HUES64 (cell line): ENCODE data around the gene PPP1R27.

Source experiments
- H3K27ac ChIP-seq: 2 replicates; pipeline ENCODE4 v1.7.0; 2013; ENCODE audit warnings: low read depth, low read length, inconsistent platforms
- H3K27me3 ChIP-seq: 2 replicates; pipeline ENCODE4 v1.6.1; 2013; ENCODE audit warnings: mild to moderate bottlenecking, low read length; ENCODE audit not compliant: insufficient read depth
- H3K36me3 ChIP-seq: 2 replicates; pipeline ENCODE4 v1.6.1; 2013; ENCODE audit warnings: mild to moderate bottlenecking, low read length; ENCODE audit not compliant: insufficient read depth
- H3K4me1 ChIP-seq: 2 replicates; pipeline ENCODE4 v1.6.1; 2013; ENCODE audit warnings: mild to moderate bottlenecking, low read length, moderate library complexity; ENCODE audit not compliant: insufficient read depth
- H3K4me3 ChIP-seq: 2 replicates; pipeline ENCODE4 v1.5.1; 2013; ENCODE audit warnings: mild to moderate bottlenecking, low read length, moderate library complexity
- H3K9ac ChIP-seq: 2 replicates; pipeline ENCODE4 v1.6.1; 2013; ENCODE audit warnings: mild to moderate bottlenecking, low read depth, low read length
- H3K9me3 ChIP-seq: 2 replicates; pipeline ENCODE4 v1.6.1; 2013; ENCODE audit warnings: low read depth, low read length; ENCODE audit not compliant: insufficient read depth
- WGBS: fragments of 150-250, 120-280 bp; methylation state at CpG from one replicate; pipeline ENCODE4 v1.1.7; 2013; ENCODE audit warnings: missing lambda C conversion rate; 5-methylcytosine and 5-hydroxymethylcytosine counted together

PPP1R27 gene

DNA sequence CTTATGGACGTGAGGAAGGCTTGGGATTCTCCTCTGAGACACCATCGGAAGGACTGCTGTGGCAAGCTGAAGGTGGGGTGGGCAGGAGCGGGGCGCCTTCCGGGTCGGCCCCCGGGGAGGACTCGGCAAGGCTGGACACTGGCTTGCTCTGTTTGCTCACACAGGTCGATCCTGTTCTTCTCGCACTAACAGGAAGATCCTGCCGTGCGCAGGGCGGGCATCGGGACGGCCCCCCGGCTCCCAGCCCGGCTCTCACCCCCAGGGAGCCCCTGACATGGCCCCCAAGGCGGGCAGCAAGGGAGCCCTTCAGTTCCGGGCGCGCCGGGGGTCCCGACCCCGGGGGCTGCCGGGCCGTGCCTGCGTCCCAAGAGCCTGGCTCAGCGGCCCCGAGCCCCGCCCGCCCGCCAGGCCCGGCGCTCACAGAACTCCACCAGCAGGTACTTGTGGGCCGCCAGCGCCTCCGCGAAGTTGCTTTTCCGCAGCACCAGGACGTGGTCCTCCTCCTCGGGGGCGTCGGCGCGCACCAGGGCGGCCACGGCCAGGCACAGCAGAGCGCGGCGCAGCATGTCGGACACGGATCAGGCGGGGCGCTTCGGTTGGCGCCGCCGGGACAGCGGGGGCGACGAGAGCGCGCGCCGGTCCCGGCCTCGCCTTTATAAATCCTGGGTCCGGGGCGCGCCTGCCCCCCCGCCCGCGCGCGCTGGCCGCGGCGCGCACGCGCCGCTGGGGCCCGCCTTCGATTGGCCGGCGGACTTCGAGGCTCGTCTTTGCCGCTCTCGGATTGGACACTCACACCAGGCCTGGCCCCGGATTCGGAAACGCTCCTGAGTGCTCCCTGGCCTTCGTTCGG, 25.3 kb upstream of the PPP1R27 start, which contains the start of gene P4HB:
P4HB (minus strand) TSS at position 630 of the 850 bp plus-strand sequence; CDS start at position 566, 64 bp downstream.
- H3K36me3 ChIP-seq = peaks cover 58% of the 10 kb centered on the region
- H3K4me3 ChIP-seq = peak within 1 kb of the TSS; percentile 89
- H3K27me3 ChIP-seq = no peaks in the 10 kb centered on the region
- 0 out of 2 replicates have a peak, but pooled peaks cover 5% of the 10 kb centered on the region for H3K4me1 ChIP-seq
- H3K9me3 ChIP-seq = no peaks in the 10 kb centered on the region
- under 1% methylated on average over 95 of the region's 95 CpGs for WGBS
- peak within 1 kb of the TSS; percentile 91 for H3K27ac ChIP-seq
- H3K9ac ChIP-seq = peak within 1 kb of the TSS; percentile 91

DNA sequence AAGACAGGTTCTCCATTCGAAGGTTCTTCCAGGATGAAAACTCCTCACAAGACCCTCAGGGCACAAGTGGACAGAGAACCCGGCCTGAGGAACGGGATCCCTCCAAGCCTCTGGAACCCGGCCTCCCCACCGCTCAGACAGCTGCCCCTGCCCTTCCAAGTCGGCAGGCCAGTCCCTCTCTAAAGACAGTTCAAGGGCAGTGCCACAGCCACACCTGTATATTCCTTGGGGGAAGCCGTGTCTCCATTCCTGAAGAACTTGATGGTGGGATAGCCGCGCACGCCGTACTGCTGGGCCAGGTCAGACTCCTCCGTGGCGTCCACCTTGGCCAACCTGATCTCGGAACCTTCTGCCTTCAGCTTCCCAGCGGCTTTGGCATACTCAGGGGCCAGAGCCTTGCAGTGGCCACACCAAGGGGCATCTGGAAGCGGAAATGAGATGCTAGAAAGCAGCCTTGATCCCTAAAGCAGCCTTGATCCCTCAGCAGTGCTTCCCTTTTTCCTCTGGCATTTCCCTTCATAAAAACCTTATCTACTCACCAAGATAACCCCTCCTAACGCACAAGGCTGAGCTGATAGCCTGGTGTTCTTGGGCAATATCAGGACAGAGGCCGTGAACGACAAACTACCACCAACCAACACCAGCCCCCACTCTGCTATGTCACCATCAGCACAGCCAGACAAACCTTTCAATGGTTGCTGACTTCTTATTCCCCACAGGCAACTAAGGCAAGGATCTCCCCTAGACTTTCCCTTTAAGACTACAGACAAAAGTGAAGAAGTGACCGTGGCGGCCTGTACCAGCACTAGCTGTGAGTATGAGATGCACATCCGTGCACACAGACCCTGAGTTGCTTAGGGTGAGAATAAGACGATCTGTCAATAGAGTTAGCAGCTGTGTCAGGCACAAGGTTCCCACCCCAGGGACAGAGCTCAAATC, 24.4 kb upstream of the PPP1R27 start:
- H3K4me1 ChIP-seq = 0 out of 2 replicates have a peak, but pooled peaks cover 5% of the 10 kb centered on the region
- H3K27ac ChIP-seq = no peak overlapping the region; the same call in 1 of the 2 replicates
- peaks cover 62% of the 10 kb centered on the region for H3K36me3 ChIP-seq
- H3K9ac ChIP-seq = peak overlapping the region; percentile 88
- no peaks in the 10 kb centered on the region for H3K27me3 ChIP-seq
- no peaks in the 10 kb centered on the region for H3K9me3 ChIP-seq
- H3K4me3 ChIP-seq = peak overlapping the region; percentile 89
- WGBS = 78% methylated on average over 23 of the region's 23 CpGs

DNA sequence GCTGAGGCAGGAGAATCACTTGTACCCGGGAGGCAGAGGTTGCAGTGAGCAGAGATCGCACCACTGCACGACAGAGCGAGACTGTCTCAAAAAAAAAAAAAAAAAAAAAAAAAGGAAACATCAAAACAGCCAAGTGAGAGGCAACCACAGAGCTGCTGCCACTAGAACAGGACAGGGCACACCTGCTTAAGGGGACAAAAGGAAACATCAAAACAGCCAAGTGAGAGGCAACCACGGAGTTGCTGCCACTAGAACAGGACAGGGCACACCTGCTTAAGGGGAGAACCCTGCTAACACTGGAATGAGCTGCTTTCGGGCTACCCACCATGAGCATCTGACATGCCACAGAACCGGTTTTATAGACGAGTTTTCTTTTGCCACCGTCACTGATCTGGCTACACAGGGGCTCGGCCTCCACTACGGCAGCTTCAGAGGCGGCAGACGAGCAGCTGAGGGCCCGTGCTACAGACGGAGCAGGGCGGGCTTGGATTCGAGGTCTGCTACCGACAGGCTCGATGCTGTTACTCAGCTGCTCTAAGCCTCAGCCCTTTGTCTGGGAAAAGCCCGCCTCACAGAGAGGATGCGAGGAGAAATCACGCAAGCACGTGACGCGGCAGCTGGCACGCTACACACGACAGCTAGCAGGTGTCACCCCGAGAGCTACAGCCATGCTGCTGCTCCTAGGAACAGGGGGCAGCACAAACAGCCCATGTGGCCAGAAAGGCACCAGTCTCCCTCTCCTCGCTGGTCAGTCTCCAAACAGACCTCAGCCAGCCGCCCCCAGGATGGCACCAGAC, 23.5 kb upstream of the PPP1R27 start:
- 94% methylated on average over 30 of the region's 30 CpGs for WGBS
- Histone ChIP-seq H3K4me1 (0 out of 2 replicates have a peak, but pooled peaks cover 5% of the 10 kb centered on the region), H3K27me3 (no peaks in the 10 kb centered on the region), H3K27ac (no peak overlapping the region), H3K4me3 (peak overlapping the region; percentile 89), H3K36me3 (peaks cover 62% of the 10 kb centered on the region), H3K9ac (peak overlapping the region; percentile 88; the same call in 1 of the 2 replicates), H3K9me3 (no peaks in the 10 kb centered on the region)

DNA sequence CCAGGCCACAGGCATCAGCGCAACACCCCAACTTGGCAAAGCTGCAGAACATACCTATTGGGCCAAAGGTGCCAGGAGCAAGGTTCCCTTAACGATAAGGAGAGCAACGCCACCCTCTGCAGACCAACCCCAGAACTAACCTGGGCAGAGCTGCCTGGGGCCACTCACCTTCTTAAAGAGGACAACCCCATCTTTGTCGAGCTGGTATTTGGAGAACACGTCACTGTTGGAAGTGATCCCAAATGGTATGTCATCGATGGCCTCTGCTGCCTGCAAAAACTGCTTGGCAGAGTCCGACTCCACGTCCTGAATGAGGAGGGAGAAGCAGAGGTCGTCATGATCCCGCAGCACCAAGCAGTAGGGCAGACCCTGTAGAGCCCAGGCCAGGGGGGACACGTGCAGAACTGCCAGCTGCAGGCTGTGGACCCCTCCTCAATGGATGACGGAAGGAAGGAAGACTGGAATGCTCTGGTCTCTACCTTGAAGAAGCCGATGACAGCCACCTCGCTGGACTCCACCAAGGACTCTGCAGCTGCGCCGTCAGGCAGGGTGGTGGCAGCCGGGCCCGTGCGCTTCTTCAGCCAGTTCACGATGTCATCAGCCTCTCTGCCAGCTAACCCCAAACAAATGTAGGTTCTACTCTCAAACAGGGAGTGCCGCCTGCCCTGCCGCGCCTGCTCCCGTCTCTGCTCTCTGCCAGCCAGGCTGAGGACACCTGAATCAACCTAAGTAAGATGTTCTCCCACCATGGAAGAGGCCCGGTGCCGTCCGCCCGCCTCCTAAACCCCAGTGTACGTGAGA, 20.3 kb upstream of the PPP1R27 start:
- H3K27ac ChIP-seq = no peak overlapping the region
- 96% methylated on average over 29 of the region's 29 CpGs for WGBS
- H3K4me1 ChIP-seq = 0 out of 2 replicates have a peak, but pooled peaks cover 5% of the 10 kb centered on the region
- no peaks in the 10 kb centered on the region for H3K9me3 ChIP-seq
- no peak overlapping the region for H3K9ac ChIP-seq
- H3K4me3 ChIP-seq = no peak overlapping the region
- H3K27me3 ChIP-seq = no peaks in the 10 kb centered on the region
- H3K36me3 ChIP-seq = peaks cover 83% of the 10 kb centered on the region

DNA sequence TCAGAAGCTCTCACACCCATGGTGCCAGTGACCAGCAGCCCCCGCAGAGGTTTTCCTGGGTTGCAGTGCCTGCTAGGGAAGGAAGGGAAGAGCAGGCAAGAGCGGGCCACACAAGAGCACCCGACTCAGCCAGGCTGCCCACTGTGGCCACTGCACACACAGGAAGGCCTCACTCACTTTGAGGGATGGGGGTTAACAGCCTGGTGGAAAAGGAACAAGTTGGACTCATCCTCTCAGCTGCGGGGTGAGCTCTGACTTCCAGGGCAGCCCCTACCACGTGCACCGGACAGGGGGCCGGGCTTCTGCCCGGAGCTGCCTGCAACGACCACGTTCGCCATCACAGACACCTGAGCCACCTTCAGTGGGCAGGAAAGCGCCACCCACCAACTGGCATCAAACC, 17.4 kb upstream of the PPP1R27 start:
- Histone ChIP-seq H3K4me3 (no peak overlapping the region), H3K27me3 (no peaks in the 10 kb centered on the region), H3K36me3 (peaks cover 81% of the 10 kb centered on the region), H3K27ac (no peak overlapping the region), H3K4me1 (no peaks in the 10 kb centered on the region), H3K9me3 (no peaks in the 10 kb centered on the region), H3K9ac (no peak overlapping the region)
- WGBS = 96% methylated on average over 12 of the region's 12 CpGs

DNA sequence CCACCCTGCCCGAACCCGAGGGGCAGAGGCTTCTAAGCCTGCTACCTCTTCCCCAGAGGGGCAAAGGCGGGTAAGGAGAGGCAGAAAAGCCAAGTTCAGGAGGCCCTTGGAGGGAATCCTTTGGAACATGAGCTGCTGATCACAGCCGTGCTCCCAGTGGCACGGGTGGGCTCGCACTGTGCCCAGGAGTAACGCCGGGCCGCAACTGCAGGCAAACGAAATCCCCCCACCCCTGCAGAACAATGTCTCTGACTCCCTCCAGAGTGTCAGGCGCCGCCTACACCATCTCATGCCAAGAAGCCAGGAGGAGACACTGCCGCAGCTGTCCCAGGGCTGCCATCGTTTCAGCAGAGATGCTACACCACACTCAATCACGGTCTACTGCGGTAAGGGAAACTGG, 16.6 kb upstream of the PPP1R27 start:
- no peaks in the 10 kb centered on the region for H3K27me3 ChIP-seq
- H3K4me3 ChIP-seq = no peak overlapping the region
- no peak overlapping the region for H3K9ac ChIP-seq
- 97% methylated on average over 16 of the region's 16 CpGs for WGBS
- H3K4me1 ChIP-seq = no peaks in the 10 kb centered on the region
- peaks cover 82% of the 10 kb centered on the region for H3K36me3 ChIP-seq
- H3K9me3 ChIP-seq = no peaks in the 10 kb centered on the region
- H3K27ac ChIP-seq = no peak overlapping the region

DNA sequence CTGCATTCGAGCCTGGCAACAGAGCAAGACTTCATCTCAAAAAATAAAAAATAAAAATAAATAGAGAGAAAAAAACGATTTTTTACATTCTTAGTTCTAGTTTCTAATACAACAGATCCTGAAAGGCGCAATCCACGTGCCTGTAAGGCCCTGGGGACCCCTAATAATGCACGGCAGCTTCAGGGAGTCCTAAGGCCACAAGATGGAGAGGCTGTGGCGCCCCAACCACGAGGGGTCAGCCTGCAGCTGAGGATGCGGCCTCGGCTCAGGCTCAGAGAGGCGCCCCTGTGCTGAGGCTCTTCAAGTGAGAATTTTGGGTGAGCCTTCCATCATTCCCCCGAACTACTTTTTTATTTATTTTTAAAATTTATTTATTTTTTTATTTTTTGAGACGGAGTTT, 14.6 kb upstream of the PPP1R27 start:
- no peaks in the 10 kb centered on the region for H3K4me1 ChIP-seq
- H3K9me3 ChIP-seq = no peaks in the 10 kb centered on the region
- H3K27me3 ChIP-seq = no peaks in the 10 kb centered on the region
- H3K4me3 ChIP-seq = no peak overlapping the region
- 95% methylated on average over 10 of the region's 12 CpGs for WGBS
- no peak overlapping the region for H3K9ac ChIP-seq
- peaks cover 84% of the 10 kb centered on the region for H3K36me3 ChIP-seq
- H3K27ac ChIP-seq = no peak overlapping the region

DNA sequence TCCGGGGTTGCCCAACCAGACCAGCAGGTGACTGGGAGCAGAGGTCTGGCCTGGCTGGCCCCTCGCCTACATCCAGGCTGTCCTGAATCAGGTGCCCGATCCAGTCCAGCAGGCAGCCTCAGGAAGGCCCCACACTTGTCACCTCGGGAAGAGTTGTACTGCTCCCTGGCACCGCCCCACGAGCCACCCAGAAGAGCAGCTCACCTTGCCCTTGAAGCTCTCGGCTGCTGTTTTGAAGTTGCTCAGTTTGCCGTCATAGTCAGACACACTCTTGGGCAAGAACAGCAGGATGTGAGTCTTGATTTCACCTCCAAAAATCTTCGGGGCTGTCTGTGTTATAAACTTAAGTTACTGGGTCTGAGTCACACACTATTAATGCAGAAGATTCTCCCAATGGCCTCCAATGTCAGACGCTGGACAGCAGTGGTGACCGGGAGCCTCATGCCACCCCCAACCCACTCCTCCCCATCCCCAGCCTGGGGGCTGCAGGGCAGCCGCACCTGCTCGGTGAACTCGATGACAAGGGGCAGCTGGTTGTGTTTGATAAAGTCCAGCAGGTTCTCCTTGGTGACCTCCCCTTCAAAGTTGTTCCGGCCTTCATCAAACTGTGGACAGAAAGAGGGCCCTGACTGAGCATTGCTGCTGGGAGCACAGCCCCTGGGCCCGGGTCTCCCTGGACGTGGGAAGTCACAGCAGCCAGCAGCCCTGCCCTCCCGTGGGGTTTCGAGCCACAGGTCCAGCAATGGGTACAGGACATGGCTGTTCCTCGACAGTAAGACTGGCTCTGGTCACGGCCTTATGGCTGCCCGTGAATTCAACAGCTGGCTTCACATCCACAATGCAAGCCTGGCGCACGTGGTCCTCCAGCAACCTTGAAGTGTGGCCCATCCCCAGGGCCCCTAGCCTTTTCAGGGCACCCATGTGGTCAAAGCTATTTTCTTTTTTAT, 12.2 kb upstream of the PPP1R27 start:
- WGBS = 93% methylated on average over 24 of the region's 24 CpGs
- no peaks in the 10 kb centered on the region for H3K9me3 ChIP-seq
- peaks cover 82% of the 10 kb centered on the region for H3K36me3 ChIP-seq
- H3K4me1 ChIP-seq = no peaks in the 10 kb centered on the region
- no peaks in the 10 kb centered on the region for H3K27me3 ChIP-seq
- no peak overlapping the region for H3K9ac ChIP-seq
- no peak overlapping the region for H3K4me3 ChIP-seq
- H3K27ac ChIP-seq = no peak overlapping the region

DNA sequence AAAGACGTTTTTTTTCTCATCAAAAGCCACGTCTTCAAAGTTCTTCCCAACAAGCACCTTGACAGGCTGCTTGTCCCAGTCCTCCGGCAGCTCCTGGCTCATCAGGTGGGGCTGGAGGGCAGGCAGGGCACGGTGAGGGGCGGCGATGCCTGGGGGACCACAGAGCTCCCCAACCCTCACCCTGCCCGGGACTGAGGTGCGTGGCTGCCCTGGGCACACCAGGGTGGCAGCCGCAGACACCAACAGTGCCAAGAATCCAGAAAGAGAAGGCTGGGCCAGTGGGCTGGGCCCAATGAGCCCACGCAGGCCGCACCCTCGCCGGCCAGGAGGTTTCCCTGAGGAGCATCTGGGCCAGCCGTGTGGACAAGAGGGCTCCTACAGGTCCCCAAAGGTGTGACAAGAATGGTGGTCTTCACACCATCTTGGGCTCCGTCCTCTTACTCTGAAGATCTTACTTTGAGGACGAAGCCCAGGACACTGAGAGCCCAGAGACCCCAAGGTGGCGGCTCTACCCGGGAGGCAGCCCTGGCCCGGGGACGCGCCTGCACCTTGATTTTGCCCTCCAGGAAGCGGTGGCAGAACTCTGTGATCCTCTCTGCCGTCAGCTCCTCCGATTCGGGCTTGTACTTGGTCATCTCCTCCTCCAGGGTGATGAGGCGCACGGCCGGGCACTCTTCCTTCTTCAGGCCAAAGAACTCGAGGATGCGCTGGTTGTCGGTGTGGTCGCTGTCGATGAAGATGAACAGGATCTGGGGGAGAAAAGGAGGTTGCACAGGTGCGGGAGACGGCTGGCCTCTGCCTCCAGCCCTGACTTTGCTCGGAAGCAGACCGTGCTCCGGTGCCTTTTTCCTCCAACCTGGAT, 11.3 kb upstream of the PPP1R27 start:
- Histone ChIP-seq H3K4me3 (no peak overlapping the region), H3K9me3 (no peaks in the 10 kb centered on the region), H3K36me3 (peaks cover 73% of the 10 kb centered on the region), H3K9ac (no peak overlapping the region), H3K27me3 (no peaks in the 10 kb centered on the region), H3K27ac (no peak overlapping the region), H3K4me1 (no peaks in the 10 kb centered on the region)
- WGBS = 96% methylated on average over 38 of the region's 38 CpGs
